Loucy (cell line): Measurements from ENCODE around the gene UBXN7.
"Not testable (repeated sequence)": the region's sequence is repeated elsewhere in the genome, so short reads cannot be mapped to it uniquely, and the experiment has no call there.

Experiments
- H2AFZ ChIP-seq: fragments of 200-600 bp; sonication (generic); 2 replicates; pipeline ENCODE4 v1.6.0; 2016; ENCODE audit warnings: antibody characterized with exemption, mild to moderate bottlenecking, low read length, moderate library complexity
- H3F3A ChIP-seq: fragments of 200-600 bp; 2 replicates; pipeline ENCODE4 v1.6.0; 2016; ENCODE audit warnings: antibody characterized with exemption, low read depth, mild to moderate bottlenecking
- H3K27me3 ChIP-seq: fragments of 200-600 bp; sonication (generic); 2 replicates; pipeline ENCODE4 v1.6.1; 2014; ENCODE audit warnings: low read length, mild to moderate bottlenecking; ENCODE audit not compliant: insufficient read depth, poor library complexity, severe bottlenecking
- H3K36me3 ChIP-seq: fragments of 200-600 bp; sonication (generic); 2 replicates; pipeline ENCODE4 v1.6.1; 2016; ENCODE audit warnings: low read length; ENCODE audit not compliant: insufficient read depth
- H3K4me1 ChIP-seq: fragments of 200-600 bp; sonication (generic); 2 replicates; pipeline ENCODE4 v1.5.1; 2014; ENCODE audit warnings: low read length, mild to moderate bottlenecking; ENCODE audit not compliant: insufficient read depth, poor library complexity, severe bottlenecking
- H3K4me2 ChIP-seq: fragments of 200-600 bp; sonication (generic); 2 replicates; pipeline ENCODE4 v1.6.0; 2014; ENCODE audit warnings: antibody characterized with exemption, low read length, low read depth, mild to moderate bottlenecking; ENCODE audit not compliant: poor library complexity, severe bottlenecking
- H3K4me3 ChIP-seq: fragments of 200-600 bp; sonication (generic); 2 replicates; pipeline ENCODE4 v1.5.1; 2014; ENCODE audit warnings: low read length, mild to moderate bottlenecking, mixed read lengths; ENCODE audit not compliant: poor library complexity, severe bottlenecking
- H3K79me2 ChIP-seq: fragments of 200-600 bp; sonication (generic); 2 replicates; pipeline ENCODE4 v1.6.1; 2014; ENCODE audit warnings: low read length; ENCODE audit not compliant: insufficient read depth
- H3K9ac ChIP-seq: fragments of 200-600 bp; sonication (generic); 2 replicates; pipeline ENCODE4 v1.6.0; 2014; ENCODE audit warnings: mild to moderate bottlenecking, low read depth, low read length, moderate library complexity; ENCODE audit not compliant: poor library complexity, severe bottlenecking
- H3K9me2 ChIP-seq: fragments of 200-600 bp; sonication (generic); replicated peaks from 2 replicates; pipeline ENCODE4 v1.6.1; 2016; ENCODE audit warnings: low read depth, low read length, mixed read lengths
- H3K9me3 ChIP-seq: fragments of 200-600 bp; sonication (generic); 2 replicates; pipeline ENCODE4 v1.6.1; 2014; ENCODE audit warnings: mild to moderate bottlenecking, antibody characterized with exemption, low read length, low read depth; ENCODE audit not compliant: insufficient read depth
- H4K20me1 ChIP-seq: fragments of 200-600 bp; sonication (generic); 2 replicates; pipeline ENCODE4 v1.6.0; 2014; ENCODE audit warnings: antibody characterized with exemption, low read length, mild to moderate bottlenecking; ENCODE audit not compliant: insufficient read depth, poor library complexity, severe bottlenecking
- CTCF ChIP-seq: fragments of 200-600 bp; sonication (generic); conservative IDR thresholded peaks from 2 replicates; pipeline ENCODE4 v1.5.1; 2014; ENCODE audit warnings: mild to moderate bottlenecking, antibody characterized with exemption, low read length
- EZH2phosphoT487 ChIP-seq: fragments of 200-600 bp; IDR thresholded peaks from 2 replicates; pipeline ENCODE4 v1.6.1; 2018; ENCODE audit warnings: antibody characterized with exemption, mild to moderate bottlenecking, moderate library complexity, borderline replicate concordance

UBXN7 gene

DNA sequence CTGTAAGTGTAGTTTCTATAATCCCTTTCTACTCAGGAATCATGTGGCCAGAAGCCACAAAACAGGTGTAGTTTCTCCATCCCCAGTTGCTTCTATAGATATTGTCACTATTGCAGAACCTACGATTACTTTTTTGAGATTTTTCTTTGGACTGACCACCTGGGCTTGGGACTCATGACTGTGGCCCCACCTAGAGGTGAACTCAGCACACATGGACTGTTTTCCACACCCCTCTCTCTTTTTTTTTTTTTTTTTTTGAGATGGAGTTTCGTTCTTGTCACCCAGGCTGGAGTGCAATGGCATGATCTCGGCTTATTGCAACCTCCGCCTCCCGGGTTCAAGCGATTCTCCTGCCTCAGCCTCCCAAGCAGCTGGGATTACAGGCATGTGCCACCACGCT lies 13.2 kb upstream of the UBXN7 start:
- H3K36me3 ChIP-seq, H3K4me2 ChIP-seq, H4K20me1 ChIP-seq, H3K9ac ChIP-seq, H2AFZ ChIP-seq, H3K9me3 ChIP-seq, H3K4me3 ChIP-seq, H3K27me3 ChIP-seq, H3K79me2 ChIP-seq, H3K9me2 ChIP-seq, H3F3A ChIP-seq, H3K4me1 ChIP-seq: not testable (repeated sequence)
- peak; percentile 38; the same call in 1 of the 2 replicates for TF ChIP-seq CTCF

DNA sequence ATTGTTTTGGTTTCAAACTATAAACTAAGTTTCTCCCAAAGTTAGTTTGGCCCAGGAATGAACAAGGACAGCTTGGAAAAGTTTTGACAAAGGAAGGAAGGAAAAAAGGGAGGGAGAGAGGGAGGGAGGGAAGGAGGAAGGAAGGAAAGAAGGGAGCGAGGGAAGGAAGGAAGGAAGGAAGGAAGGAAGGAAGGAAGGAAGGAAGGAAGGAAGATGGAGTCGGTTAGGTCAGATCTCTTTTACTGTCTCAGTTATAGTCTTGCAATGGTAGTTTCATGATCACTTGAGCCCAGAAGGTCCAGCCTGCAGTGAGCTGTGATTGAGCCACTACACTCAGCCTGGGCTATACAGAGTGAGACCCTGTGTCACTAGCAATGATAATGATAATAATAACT lies 12.3 kb upstream of the UBXN7 start:
- Histone ChIP-seq H2AFZ (no peak overlapping the region), H3K4me2 (no peak overlapping the region), H3K4me3 (no peak overlapping the region)

GRCh38 chr3:196440696-196441095 lies 8.5 kb upstream of the UBXN7 start:
- Histone ChIP-seq H3K4me3 (no peak overlapping the region), H3K9ac (no peak overlapping the region), H3K4me2 (no peak overlapping the region), H3K4me1 (peaks cover 5% of the 10 kb centered on the region), H3F3A (no peaks in the 10 kb centered on the region), H3K9me2 (no peaks in the 10 kb centered on the region), H2AFZ (no peak overlapping the region), H4K20me1 (no peaks in the 10 kb centered on the region), H3K36me3 (no peaks in the 10 kb centered on the region), H3K27me3 (no peaks in the 10 kb centered on the region), H3K79me2 (no peaks in the 10 kb centered on the region), H3K9me3 (no peaks in the 10 kb centered on the region)
- TF ChIP-seq EZH2phosphoT487 (no peak), CTCF (no peak)

More for the DNA sequence above, 12.3 kb upstream of the UBXN7 start:
- Histone ChIP-seq H3K9me2 (no peaks in the 10 kb centered on the region), H3K36me3 (no peaks in the 10 kb centered on the region), H4K20me1 (no peaks in the 10 kb centered on the region), H3K9me3 (no peaks in the 10 kb centered on the region), H3K79me2 (no peaks in the 10 kb centered on the region), H3F3A (no peaks in the 10 kb centered on the region), H3K9ac (no peak overlapping the region), H3K27me3 (no peaks in the 10 kb centered on the region), H3K4me1 (peaks cover 5% of the 10 kb centered on the region)
- TF ChIP-seq CTCF (no peak), EZH2phosphoT487 (no peak)
